Fibroblast of peridontal ligament (primary cell): Measurements from ENCODE around the gene GALNT1.

Source experiments
- DNase-seq: peaks from one replicate; pipeline ENCODE4 v3.0.0-alpha.2; 2010; ENCODE audit errors: extremely low read depth

Gene GALNT1

DNA sequence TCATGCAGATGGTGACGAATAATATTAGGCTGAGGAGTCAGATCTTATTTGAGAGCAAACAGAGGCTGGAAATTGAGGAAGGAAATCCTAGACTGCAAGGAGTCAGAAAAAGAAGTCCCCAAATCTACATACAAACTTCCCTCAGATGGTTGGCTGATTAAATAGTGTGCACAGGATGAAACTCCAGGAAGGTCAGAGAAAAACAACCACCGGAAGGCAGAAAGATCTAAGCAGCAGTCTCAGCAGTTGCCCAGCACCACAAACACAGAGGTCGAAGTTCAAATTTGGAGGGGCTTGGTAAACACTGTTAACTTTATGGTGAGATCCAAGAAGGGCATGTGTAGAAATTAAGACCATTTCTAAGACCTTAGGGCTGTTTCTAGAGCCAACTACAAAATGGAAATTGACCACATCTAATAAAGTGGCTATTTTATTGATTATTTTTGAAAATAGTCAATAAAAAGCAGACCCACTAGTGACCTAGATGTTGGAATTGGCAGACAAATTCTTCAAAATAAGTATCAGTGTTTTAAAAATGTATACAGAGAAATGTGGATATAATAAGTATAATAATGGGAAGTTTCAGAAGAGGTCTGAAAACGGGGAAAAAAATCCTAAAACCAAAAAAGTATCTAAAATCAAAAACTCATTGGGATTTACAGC is 134.8 kb downstream of the GALNT1 start:
- DNase-seq = no peak

DNA sequence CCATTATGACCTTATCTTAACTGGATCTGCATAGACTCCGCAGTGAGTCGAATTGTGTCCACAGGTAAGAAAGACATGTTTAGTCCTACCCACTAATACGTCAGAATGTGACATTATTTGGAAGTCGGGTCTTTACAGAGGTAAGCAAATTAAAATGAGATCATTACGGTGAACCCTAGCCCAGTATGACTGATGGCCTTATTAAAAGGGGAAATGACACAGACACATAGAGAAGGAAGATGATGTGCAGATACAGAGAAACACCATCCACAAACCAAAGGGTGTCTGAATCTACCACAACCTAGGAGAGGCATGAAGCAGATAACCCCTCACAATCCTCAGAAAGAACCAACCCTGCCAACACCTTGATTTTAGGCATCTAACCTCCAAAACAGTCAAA is 135.6 kb downstream of the GALNT1 start:
- no peak for DNase-seq

DNA sequence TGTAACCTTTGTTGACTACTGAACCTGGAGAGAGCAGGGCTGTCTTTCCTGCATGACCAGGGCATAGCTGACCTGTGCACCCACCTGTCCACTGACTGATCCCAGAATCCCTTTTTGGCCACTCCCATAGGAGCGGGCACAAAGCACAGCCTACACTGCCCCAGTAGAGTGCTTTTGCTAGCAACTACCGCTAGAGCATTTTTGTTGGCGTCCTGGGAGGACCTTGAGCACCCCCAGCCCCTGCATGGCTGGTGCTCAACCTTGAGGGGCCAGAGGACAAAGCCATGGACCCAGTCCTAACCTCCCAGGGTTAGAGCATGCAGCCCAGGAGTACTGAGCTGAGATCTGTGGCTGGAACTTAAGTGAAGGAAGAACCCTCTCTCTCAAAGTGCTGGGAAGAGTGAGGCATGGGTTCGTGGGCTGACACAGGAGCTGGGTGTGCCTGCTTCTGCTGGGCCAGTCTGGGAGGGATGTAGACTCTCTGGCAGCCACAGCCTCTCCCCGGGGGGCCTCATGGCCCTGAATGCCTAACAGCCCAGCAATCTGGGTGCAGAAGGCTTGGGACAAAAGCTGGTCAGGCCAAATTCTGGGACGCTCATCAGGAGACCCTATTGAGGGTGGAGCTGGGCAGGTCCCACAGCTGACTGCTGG is 140.0 kb downstream of the GALNT1 start:
- no peak for DNase-seq

DNA sequence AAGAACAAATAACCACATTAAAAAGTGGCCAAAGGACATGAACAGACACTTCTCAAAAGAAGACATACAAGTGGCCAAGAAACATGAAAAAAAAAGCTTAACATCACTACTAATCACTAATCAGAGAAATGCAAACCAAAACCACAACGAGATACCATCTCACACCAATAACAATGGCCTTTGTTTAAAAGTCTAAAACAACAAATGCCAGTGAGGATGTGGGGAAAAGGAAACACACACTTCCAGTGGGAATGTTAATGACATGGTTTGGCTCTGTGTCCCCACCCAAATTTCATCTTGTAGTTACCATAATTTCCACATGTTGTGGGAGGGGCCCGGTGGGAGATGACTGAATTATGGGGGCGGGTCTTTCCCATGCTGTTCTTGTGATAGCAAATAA is 147.1 kb downstream of the GALNT1 start:
- DNase-seq = no peak

DNA sequence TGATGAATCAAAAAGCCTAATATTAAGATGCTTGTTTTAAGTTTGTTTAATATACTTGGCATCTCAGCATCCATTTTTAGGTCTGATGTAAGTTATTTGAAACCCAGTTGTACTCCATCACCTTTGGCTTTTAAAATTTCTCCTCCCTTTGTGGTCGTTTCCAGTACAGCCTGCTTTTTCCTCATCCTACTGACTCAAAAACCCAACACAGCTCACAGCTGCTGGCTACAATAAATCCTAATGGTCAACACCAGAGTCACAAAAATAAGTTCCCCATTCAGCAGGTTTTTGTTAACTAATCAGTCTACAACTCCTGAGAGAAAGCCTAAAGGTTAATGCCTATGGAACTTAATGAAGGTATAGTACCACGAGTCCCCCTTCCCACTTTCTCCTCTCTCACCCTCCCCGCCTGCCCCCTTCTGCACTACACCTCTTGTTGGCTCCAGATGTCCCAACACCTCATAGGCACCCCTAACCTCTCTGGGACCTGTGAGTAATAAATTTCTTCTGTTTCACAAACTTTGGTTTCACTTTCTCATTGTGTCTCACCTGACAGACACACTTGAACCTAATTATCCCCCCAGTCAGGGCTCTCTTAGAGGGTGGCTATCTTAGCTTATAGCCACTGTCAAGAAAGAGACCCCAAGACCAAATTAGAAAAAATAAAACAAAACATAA is 148.6 kb downstream of the GALNT1 start:
- peak; percentile 24 for DNase-seq

DNA sequence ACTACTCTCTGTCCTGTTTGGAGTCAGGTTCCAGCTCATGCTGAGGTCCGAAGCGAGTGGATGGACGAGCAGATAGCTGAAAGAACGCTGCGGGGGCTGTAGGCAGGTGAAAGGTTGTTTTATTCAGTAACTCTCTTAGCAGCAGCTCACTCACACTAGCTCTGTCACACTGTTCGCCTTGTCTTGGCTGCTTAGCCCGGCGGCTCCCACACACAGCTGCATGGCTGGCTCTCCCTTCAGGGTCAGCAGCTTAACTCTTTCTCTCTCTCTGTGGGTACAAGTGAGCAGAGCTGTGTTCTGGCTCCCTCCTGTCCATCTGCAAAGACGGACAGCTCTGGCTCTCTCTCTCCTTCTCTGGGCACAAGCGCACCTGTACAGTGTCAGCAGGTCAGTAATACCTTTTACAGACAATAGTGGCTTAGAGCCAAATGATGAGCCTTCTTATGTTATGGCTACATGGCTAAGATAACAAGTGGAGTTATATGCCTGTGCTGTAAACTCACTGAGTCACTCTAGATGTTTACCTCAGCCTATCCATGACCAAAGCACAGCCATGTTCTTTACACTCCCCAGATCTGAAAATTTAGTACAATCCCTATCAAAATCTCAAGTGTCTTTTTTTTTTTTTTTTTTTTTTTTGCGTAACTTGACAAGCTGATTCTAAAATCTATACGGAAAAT is 149.3 kb downstream of the GALNT1 start:
- no peak for DNase-seq

DNA sequence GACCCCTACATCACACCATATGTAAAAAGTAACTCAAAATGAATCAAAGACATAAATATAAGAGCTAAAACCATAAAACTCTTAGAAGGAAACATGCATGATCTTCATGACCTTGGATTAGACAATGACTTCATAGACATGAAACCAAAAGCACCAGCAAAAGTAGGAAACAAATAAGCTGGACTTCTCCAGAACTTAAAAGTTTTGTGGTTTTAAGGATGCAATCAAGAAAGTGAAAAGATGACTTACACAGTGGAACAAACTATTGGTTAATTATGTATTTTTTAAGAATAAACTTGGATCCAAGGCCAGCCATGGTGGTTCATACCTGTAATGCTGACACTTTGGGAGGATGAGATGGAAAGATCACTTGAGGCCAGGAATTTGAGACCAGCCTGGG is 150.2 kb downstream of the GALNT1 start:
- DNase-seq = no peak

DNA sequence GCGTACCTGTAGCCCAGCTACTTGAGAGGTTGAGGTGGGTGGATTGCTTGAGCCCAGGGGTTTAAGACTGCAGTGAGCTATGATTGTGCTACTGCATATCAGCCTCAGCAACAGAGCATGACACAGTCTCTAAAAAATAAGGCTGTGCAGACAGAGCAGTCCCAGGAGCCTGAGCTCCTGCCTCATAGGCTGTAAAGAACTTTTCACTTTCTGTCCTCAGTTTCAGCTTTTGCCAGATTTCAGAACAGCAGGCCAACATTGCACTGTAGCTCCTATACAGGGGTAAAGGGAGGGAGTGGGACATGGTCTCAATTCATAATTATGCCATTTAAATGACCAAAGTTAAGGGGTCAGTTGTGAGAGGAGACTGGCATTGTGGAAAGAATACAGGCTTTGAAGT is 150.6 kb downstream of the GALNT1 start:
- no peak for DNase-seq

DNA sequence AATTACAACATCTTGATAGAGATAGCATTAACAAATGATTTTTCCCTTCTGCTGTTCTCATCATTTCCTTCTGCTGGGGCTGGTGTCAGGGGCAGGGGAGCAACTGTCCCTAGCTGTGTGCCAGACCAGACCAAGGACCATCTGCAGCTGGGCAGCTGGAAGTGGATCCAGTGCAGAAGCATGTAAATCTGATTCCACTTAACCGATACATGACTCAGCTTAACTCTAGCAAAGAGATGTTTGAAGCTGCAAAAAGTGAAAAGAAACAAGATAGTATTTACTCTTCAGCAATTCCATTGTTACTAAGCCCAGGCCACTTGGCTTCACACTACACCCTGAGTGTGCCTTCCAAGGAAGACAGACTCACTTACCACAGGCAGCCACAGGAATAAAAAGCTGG is 151.1 kb downstream of the GALNT1 start:
- peak; percentile 95 for DNase-seq

DNA sequence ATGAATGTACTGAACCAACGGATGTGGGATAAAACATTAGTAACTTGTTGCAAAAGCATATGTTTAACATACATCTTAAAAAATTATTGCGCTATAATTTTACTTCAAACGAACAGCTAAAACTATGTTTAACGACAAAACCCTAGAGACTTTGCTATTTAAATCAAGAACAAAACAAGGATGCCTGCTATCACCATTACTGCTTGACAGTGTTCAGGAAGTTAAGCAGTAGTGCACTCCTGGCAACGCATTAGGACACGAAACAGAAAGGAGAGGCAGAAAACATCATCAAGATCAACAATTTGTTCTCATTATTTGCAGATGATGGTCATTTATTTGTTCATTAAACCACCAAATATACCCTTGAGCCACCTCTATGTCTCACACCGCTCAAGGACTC is 151.9 kb downstream of the GALNT1 start:
- DNase-seq = no peak

DNA sequence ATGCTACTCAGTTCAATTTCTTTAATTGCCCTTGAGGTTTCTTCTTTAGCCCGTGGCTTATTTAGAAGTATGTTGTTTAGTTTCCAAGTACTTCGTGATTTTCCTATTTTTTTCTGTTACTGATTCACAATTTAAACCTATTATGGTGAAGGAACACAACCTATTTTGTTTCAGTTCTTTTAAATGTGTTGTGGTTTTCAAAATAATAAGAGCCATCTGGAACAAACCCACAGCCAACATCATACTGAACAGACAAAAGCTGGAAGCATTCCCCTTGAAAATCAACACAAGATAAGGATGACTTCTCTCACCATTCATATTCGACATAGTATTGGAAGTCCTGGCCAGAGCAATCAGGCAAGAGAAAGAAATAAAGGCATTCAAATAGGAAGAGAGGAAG is 155.2 kb downstream of the GALNT1 start:
- DNase-seq = peak; percentile 90

DNA sequence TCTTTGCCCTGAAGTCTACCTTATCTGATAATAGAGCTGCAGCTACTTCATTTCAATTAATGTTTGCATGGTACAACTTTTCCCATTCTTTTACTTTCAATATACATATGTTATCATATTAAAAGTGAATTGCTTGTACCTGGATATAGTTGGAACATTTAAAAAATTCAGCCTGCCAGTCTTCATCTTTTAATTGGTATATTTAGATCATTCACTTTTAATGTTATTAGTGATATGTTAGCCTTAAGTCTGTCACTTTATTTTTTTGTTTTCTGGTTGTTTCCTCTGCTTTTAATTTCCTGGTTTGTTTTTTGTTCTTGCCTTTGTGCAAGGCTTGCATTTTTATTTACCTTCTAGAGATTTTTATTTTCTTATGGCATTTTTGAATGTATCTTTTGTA is 158.2 kb downstream of the GALNT1 start:
- no peak for DNase-seq

DNA sequence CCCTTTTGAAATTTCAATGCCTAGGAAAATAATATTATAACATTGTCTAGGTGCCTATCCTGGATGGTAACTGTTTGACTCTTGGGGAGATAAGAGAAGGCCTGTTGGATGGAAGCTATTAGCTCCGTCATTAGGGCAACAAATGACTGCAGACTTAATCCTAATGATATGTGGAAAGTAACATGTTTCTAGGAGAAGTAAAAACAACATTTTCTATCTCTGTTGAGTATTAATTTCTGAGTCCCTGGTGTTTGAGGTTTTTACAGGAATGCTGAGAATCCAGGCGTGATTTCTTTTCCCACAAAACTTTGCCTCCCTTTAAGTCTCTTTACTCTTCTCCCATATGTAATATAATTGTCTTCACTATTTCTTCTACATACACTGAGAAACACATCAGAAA is 159.1 kb downstream of the GALNT1 start:
- no peak for DNase-seq

DNA sequence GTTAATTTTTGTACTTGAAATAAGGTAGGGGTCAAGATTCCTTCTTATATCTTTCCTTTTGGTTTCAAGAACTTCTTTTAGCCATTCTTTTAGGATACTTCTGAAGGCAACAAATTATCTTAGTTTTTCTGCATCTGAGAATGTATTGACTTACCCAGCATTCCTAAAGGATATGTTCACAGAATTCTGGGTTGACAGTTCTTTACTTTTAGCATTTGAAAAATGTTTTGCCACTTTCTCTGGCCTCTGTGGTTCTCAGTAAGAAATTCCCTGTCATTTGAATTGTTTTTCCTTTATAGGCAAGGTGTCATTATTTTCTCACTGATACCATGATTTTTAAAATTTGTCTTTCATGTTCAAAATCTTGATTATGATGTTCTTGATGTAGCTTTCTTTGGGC is 162.4 kb downstream of the GALNT1 start:
- no peak for DNase-seq

DNA sequence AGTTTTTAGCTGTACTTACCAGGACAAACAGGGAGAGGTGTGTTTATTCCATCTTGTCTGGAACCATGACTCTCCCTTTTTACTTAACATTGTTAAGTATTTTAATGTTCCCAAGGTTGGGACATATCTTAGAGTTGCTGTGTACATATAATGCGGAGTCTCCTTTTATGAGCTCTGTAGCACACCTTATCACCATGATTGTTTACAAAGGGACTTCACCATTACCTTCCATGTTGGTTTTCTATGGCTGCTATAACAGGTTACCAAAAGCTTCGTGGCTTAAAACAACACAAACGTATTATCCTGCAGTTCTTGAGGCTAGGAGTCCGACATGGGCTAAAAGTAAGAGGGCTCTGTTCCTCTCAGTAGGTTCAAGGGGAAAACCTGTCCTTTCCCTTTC is 164.3 kb downstream of the GALNT1 start:
- no peak for DNase-seq

DNA sequence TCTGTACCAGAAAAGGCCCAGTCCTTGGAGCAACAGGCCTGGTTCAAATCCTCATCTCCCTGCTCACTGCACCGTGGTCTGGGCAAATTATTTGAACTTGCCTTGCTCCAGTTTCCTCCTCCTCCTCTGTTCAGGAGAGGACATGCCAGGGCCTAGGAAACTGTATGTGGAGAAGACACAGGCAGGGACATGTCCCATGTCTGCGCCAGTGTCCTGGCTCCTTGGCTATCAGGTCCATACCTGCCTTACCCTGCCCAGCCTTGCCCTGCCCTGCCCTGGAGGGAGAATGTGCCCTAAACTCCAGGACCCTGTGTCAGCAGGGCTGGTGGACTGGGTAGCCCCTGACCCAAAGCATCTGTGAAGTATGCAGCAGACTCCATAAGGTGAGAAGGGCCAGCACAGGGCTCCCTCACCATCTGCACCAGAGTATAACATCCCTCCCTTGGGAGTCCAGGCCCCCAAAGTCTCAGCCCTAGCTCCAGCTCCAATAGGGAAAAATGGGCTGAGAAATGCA is 165.3 kb downstream of the GALNT1 start:
- no peak for DNase-seq

DNA sequence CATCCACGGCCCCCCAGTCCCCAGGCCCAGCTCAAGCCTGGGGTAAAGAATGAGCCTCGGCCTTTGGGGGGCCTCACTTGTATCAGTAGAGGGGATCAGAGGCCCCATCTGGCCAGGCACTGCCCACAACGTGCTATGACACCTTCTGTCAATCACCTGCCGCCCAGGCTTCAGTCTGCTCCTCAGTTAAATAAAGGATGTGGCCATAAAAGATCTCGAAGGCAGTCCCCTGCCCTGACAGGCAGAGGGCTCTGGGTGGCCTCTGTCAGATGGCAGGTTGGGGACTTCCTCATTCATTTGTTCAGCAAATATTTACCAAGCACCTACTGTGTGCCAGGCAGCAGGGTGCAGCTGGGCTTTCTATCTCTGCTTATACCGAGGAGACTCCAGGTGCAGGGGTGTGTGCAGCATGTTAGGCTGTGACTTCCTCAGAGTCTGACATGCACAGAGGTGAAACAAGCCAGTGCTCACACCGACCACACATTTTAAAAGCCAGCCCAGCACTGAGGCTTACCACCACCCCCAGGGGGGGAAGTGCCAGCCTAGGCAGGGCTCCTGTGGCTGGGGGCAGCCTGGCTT is 166.4 kb downstream of the GALNT1 start:
- DNase-seq = no peak

DNA sequence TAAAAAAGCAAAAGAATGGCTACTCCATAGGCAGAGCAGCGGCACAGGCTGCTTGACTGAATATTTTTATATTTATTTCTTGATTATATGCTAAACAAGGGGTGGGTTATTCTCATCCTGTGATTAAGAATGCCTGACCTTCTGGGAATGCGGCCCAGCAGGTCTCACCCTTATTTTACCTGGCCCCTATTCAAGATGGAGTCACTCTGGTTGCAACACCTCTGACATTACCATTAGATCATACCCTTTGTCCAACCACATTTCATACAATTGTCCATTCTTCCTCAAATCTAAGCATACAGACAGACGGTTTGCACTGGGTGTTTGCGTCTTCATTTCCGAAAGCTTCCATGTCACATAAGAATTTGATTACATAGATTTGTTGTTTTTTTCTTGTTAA is 168.2 kb downstream of the GALNT1 start:
- no peak for DNase-seq

DNA sequence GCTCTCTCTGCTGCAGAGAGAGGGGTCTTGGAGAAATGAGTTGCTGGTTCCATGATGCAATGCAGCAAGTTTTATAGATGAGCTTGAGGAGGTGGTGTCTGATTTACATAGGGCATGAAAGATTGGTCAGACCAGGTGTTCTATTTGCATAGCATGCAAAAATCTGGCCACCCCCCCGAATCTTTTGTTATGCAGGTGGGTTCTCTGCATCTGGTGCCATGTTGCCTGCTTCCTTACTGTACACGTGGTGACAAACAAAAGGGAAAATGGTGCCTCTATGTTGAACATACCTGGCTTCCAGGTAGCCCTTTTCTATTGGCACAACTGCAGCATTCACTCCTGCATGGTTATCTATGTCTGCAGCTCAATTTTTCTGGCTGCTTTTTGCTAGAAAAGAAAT is 169.4 kb downstream of the GALNT1 start:
- no peak for DNase-seq

DNA sequence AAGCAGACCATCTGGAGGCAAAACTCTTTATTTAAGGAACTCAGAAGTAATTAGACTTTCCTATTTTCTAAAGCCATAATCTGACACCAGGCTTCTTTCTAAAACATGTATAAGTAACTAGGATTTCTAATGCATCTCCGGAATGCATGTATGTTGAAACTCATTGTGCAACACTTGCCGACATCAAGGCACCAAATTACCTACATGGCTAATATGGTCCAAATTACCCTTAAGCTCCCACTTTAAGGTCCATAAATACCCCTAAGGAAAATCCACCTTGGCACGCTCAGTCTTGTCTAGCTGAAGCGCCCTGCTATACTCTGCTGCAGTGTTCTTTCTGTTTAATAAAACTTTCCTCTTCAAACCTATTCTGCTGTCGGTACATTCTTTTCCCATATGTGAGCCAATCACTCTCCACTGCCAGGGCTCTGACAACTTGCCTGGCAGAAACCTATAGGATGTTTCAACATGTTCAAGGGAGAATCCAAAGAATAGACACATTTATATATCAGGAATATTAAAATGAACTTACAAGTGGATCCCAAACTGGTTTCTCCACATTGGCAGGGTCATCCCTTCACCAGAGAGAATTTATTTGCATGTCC is 171.9 kb downstream of the GALNT1 start:
- no peak for DNase-seq

DNA sequence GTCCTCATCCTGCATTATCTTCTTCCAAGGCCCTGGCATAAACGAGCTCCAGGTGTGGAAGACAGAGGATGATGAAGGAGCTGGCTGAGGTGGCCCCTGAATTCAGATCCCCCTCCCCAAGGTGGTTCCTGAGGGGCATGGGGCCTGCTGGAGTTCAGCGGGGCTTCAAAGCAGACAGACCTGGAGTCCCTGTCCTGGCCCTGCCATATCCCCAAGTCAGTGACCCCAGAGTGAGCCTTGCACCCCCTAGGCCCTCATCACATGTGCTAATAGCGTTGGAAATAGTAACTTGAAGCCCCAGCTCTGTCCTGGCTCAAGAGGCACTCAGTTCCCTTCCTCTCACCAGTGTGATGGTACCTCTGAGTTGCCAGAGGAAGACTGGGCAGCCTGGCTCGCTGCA is 172.9 kb downstream of the GALNT1 start:
- DNase-seq = no peak

DNA sequence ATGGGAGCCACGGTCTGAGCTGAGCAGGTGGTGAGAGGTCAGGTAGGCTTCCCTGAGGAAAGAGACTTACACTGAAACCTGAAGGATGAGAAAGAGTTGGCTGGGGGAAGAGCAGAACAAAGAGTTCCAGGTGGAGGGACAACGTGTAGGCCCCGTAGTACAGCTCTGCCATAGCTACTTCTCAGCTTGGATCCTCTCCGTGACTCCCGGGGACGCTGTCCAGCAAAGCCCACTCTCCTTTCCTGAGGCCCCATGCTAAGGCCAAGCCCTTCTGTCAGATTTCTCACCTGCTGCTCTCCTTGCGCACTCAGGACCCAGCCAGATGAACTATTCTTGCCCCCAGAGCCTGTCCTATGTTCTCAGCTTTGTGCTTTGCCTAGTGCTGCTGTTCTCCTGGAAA is 173.8 kb downstream of the GALNT1 start:
- no peak for DNase-seq
